Measurements from ENCODE around the gene SCNN1B. TPM values are rescaled to one million over a fixed set of nuclear protein-coding genes. Genes with fewer than 3 reads are reported as not detected.
"Not testable (repeated sequence)": the region's sequence is repeated elsewhere in the genome, so short reads cannot be mapped to it uniquely, and the experiment has no call there.

SCNN1B gene
- total RNA-seq, 1 experiment from 2014 or later = 1.5 TPM

DNA sequence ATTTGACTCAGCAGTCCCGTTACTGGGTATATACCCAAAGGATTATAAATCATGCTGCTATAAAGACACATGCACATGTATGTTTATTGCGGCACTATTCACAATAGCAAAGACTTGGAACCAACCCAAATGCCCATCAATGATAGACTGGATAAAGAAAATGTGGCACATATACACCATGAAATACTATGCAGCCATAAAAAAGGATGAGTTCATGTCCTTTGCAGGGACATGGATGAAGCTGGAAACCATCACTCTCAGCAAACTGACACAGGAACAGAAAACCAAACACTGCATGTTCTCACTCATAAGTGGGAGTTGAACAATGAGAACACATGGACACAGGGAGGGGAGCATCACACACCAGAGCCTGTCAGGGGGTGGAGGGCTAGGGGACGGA lies 2.3 kb upstream of the SCNN1B start:
- DNase-seq; H3K36me3 ChIP-seq (replicated peaks; ENCODE audit: control insufficient read depth, insufficient read depth, low read length); H3K4me3 ChIP-seq (ENCODE audit: insufficient read depth, low read depth, low read length): not testable (repeated sequence)
- peaks cover 30% of the 10 kb centered on the region for H3K27me3 ChIP-seq (ENCODE audit: control insufficient read depth, insufficient read depth, low read length)

DNA sequence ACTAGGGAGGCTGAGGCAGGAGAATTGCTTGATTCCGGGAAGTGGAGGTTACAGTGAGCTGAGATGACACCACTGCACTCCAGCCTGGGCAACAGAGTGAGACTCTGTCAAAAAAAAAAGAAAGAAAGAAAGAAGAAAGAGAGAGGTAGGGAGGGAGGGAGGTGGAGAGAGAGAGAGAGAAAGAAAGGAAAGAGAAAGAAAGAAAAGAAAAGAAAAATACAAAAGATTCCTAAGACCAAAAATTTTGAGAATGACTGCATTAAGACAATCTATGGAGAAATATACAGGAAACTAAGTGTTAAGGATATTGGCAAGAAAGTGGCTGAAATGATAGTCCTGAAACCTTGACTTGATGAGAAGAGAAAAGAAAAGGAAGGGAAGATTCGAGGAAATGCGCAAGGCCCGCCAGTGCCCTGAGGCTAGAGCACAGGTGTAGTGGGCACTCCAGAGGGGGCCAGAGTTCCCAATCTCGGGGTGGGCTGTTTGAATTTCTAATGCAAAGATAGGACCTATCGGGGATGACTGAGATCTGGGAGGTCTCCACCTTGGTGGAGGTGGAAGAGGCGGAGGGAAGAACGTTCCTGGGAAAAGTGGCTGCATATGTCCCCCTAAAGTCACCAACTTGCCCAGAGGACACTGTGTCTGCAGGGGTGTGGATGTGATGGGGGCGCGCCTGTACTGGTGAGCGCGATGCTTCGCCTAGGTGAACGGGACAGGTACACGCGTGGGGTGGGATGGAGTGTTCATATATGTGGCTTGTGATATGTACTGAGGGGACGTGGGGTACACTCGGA lies 654 bp upstream of the SCNN1B start:
- peak; percentile 62 for DNase-seq
- Histone ChIP-seq H3K4me3 (ENCODE audit: insufficient read depth, low read depth, low read length) (peak overlapping the region; percentile 64), H3K36me3 (replicated peaks; ENCODE audit: control insufficient read depth, insufficient read depth, low read length) (no peaks in the 10 kb centered on the region), H3K27me3 (ENCODE audit: control insufficient read depth, insufficient read depth, low read length) (peaks cover 30% of the 10 kb centered on the region)

DNA sequence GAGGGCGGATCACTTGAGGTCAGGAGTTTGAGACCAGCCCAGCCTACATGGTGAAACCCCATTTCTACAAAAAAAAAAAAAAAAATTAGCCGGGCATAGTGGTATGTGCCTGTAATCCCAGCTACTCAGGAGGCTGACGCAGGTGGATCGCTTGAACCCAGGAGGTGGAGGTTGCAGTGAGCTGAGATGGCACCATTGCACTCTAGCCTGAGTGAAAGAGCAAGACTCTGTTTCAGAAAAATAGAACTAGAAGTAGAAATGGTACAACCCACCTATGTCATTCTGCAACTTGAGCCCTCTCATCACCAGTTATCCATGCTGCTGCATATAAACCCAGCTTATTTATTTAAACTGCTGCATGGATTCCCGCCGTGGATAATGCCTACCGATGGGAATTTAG lies 1.6 kb downstream of the SCNN1B start:
- DNase-seq = no peak
- Histone ChIP-seq H3K4me3 (ENCODE audit: insufficient read depth, low read depth, low read length) (no peak overlapping the region), H3K27me3 (ENCODE audit: control insufficient read depth, insufficient read depth, low read length) (peaks cover 30% of the 10 kb centered on the region), H3K36me3 (replicated peaks; ENCODE audit: control insufficient read depth, insufficient read depth, low read length) (no peaks in the 10 kb centered on the region)

DNA sequence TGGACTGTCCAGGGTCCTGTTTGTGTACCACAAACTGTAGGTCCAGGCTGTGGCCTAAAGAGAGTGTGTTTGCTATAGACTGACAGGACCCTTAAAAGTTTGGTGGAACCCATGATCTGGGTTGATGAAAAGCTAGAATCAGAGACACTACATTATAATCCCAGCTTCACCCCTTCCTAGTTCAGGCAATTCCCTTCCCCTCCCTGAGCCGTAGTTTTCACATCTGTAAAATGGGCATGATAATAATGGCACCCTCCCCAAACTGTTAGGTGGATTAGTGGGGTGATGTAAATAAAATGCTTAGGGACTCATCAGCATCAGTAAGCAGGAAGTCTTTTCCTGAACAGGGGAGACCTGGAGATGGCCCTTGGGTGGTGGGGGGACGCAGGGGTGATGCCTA lies 2.5 kb downstream of the SCNN1B start:
- H3K4me3 ChIP-seq (ENCODE audit: insufficient read depth, low read depth, low read length) = no peak overlapping the region
- no peaks in the 10 kb centered on the region for H3K36me3 ChIP-seq (replicated peaks; ENCODE audit: control insufficient read depth, insufficient read depth, low read length)
- DNase-seq = no peak
- H3K27me3 ChIP-seq (ENCODE audit: control insufficient read depth, insufficient read depth, low read length) = peaks cover 30% of the 10 kb centered on the region

DNA sequence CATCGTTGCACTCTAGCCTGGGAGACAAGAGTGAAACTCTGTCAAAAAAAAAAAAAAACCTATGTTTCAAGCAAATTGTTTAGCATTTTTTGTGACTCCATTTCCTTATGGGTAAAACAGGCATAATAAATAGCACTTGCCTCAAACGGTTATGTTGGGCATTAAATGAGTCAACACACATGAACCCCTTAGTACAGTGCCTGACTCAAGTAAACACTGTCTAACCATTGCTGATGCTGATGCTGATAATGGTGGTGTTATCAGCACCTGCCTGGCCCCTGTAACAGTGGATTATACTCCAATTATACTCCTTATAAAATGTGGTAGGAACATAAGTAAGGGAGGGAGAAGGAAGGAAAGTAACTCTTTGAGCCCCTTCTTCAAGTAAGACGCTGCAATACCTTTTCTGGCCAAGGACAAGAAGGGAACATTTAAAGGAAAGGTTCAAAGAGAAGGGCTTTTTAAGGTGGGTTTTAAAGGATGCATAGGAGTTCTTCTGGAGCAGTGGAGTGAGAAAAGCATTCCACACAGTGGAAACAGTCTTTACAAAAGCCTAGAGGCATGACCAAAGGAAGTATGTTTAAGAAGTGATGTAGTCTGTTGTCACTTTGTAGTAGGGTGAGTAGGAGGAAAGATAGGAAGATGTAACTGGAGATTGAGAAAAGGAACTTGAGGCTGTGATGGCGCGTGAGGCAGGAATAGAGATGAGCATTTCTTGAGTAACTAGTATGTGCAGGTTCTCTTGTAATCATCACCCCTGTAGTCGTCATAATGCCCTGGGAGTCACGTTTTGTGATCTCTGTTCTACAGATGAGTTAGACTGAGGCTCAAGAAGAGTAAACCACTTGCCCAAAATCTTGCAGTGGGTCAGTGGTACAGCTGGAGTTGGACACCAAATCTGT lies 4.3 kb downstream of the SCNN1B start:
- Histone ChIP-seq H3K36me3 (replicated peaks; ENCODE audit: control insufficient read depth, insufficient read depth, low read length) (no peaks in the 10 kb centered on the region), H3K27me3 (ENCODE audit: control insufficient read depth, insufficient read depth, low read length) (peaks cover 21% of the 10 kb centered on the region), H3K4me3 (ENCODE audit: insufficient read depth, low read depth, low read length) (no peak overlapping the region)
- DNase-seq = no peak

DNA sequence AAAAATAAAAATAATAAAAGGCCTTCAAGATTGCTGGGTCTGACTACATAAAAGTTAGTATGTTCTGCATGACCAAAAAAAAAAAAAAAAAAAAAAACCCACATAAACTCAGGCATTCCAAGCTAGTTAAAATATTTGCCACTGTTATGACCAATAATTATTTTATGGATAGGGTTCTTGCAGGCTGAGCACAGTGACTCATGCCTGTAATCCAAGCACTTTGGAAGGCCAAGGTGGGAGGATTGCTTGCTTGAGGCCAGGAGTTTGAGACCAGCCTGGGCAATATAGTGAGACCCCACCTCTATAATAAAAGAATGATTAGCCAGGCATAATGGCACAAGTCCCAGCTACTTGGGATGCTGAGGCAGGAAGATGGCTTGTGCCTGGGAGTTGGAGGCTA lies 8.1 kb downstream of the SCNN1B start:
- Histone ChIP-seq H3K4me3 (ENCODE audit: insufficient read depth, low read depth, low read length) (no peak overlapping the region), H3K36me3 (replicated peaks; ENCODE audit: control insufficient read depth, insufficient read depth, low read length) (no peaks in the 10 kb centered on the region), H3K27me3 (ENCODE audit: control insufficient read depth, insufficient read depth, low read length) (no peaks in the 10 kb centered on the region)
- DNase-seq = no peak

DNA sequence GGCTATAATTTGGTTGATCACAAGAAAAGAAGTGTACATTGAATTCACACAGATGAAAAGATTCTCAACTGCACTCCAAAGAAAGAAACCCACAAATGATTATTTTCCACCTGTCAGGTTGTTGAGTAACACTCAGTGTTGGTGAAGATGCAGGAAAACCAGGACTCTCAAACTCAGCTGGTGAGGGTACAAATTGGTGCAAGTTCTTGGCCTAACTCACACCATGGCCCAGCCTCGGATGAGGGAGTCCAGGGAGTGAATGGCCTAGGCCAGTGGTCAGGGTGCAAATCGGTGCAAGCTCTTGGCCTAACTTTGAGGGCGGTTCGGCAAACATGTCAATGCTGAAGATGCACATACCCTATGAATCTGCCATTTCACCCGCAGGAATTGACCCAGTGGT lies 8.6 kb downstream of the SCNN1B start:
- no peaks in the 10 kb centered on the region for H3K36me3 ChIP-seq (replicated peaks; ENCODE audit: control insufficient read depth, insufficient read depth, low read length)

DNA sequence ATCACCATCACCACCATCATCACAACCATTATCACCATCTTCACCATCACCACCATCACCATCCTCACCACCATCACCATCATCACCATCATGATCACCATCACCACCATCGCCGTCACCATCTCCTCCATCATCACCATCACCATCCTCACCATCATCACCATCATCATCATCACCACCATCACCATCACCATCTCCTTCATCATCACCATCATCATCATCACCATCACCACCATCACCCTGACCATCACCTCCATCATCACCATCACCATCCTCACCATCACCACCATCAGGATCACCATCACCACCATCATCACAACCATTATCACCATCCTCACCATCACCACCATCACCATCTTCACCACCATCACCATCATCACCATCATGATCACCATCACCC lies 14.1 kb downstream of the SCNN1B start:
- no peak overlapping the region for H3K4me3 ChIP-seq (ENCODE audit: insufficient read depth, low read depth, low read length)
- no peak for DNase-seq
- no peaks in the 10 kb centered on the region for H3K27me3 ChIP-seq (ENCODE audit: control insufficient read depth, insufficient read depth, low read length)
- H3K36me3 ChIP-seq (replicated peaks; ENCODE audit: control insufficient read depth, insufficient read depth, low read length) = no peaks in the 10 kb centered on the region

More for the DNA sequence above, 8.6 kb downstream of the SCNN1B start:
- Histone ChIP-seq H3K27me3 (ENCODE audit: control insufficient read depth, insufficient read depth, low read length) (no peaks in the 10 kb centered on the region), H3K4me3 (ENCODE audit: insufficient read depth, low read depth, low read length) (no peak overlapping the region)
- DNase-seq = no peak

DNA sequence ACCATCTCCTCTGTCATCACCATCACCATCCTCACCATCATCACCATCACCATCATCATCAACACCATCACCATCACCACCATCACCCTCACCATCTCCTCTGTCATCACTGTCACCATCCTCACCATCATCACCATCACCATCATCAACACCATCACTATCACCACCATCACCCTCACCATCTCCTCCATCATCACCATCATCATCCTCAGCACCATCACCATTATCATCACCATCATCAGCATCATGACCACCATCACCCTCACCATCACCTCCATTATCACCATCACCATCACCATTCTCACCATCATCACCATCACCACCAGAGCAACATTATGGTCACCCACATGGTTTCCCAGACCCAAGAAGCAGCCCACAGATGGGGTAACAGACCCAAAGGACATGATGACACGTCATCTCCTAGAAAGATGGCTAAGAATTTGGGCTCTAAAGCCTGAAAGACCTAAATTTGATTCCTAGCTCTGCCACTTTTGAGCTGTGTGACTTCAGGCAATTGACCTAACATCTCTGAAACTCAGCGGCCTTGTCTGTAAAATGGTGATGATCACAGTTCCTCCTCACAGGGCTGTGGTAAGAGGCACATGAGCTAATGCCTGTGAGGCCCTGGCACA lies 14.6 kb downstream of the SCNN1B start:
- Histone ChIP-seq H3K27me3 (ENCODE audit: control insufficient read depth, insufficient read depth, low read length) (no peaks in the 10 kb centered on the region), H3K4me3 (ENCODE audit: insufficient read depth, low read depth, low read length) (no peak overlapping the region), H3K36me3 (replicated peaks; ENCODE audit: control insufficient read depth, insufficient read depth, low read length) (no peaks in the 10 kb centered on the region)
- no peak for DNase-seq

DNA sequence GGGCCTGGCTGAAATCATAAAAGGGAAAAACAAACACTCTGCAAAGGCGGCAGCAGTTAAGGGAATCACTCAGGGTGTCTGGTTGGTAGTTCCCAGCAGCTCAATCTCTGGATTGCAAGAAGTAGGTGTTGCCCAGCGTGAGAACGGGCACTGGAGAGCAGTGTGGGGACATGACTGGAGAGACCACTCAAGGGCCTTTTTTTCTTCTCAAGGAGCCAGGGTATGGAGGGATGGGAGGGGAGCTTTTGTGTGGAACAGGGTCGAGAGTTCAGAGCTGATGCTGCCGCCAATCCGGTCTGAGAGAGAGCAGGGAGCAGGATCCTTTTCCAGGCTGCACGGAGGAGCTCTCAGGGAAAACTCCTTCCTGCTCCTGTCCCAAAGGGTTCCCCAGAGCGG lies 15.2 kb downstream of the SCNN1B start:
- DNase-seq = no peak
- Histone ChIP-seq H3K36me3 (replicated peaks; ENCODE audit: control insufficient read depth, insufficient read depth, low read length) (no peaks in the 10 kb centered on the region), H3K4me3 (ENCODE audit: insufficient read depth, low read depth, low read length) (no peak overlapping the region), H3K27me3 (ENCODE audit: control insufficient read depth, insufficient read depth, low read length) (no peaks in the 10 kb centered on the region)

DNA sequence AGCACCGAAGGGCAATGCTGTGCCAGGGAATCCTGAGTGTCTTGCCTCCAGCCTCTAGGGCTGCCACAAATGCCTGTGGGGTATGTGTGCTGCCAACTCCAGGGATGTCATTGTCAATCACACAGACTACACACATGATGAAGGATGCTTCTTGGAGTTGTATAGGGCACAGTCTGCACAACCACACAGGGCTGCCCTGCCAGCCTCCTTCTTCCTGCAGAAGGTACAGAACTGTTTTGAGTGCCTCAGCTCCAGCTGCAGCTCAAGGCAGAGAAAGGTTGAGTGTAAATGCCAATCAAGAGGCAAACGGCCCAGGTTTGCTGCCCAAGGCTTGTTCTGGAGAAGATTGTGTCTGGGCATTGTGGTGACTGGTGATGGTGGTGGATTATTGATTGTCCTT lies 15.6 kb downstream of the SCNN1B start:
- no peaks in the 10 kb centered on the region for H3K36me3 ChIP-seq (replicated peaks; ENCODE audit: control insufficient read depth, insufficient read depth, low read length)
- H3K27me3 ChIP-seq (ENCODE audit: control insufficient read depth, insufficient read depth, low read length) = no peaks in the 10 kb centered on the region
- H3K4me3 ChIP-seq (ENCODE audit: insufficient read depth, low read depth, low read length) = no peak overlapping the region
- DNase-seq = no peak

DNA sequence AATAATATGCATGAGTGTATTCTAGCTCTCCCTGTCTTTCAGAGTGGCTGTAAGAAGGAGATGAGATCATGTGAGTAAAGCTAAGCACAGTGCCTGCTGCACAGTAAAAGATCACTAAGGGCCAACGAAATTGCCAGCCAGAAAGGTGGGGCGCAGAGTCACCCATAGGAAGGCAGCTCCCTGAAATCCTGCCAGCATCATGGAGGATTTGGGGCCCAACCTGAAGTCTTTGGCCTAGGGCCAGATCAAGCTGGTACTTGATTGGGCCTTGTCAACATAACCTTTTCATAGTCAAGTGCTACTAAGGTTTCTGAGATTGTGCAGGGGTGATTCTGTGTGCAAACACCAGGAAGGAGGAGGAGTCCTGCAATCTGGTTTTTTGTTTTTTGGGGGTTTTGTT lies 16.5 kb downstream of the SCNN1B start:
- Histone ChIP-seq H3K4me3 (ENCODE audit: insufficient read depth, low read depth, low read length) (no peak overlapping the region), H3K27me3 (ENCODE audit: control insufficient read depth, insufficient read depth, low read length) (no peaks in the 10 kb centered on the region), H3K36me3 (replicated peaks; ENCODE audit: control insufficient read depth, insufficient read depth, low read length) (no peaks in the 10 kb centered on the region)
- DNase-seq = no peak

DNA sequence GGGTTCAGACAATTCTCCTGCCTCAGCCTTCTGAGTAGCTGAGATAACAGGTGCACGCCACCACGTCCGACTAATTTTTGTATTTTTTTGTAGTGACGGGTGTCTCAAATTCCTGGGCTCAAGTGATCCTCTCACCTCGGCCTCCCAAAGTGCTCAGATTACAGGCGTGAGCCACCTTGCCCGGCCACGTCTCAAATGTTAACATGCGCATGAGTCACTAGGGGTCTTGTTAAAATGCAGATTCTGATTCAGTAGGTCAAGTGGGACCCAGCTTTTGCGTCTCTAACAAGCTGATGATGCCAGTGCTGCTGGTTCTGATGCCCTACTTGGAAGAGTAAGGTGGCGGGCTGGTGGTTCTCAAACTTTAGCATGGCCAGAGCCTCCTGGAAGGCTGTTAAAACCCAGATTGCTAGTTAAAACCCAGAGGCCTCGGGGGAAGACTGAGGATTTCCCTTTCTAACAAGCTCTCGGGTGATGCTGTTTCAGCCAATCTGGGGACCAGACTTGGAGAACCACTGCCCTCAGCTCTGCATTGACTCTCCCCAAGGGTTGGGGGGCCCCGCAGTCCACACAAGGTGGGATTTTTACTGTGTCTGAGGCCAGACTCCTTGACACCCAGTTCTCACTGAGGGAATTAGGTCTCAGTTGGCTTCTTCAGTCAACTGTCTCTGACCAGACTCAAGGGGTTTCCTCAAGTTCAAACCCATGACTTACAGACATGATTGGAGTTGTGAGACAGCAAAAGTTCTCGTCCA lies 17.9 kb downstream of the SCNN1B start:
- no peaks in the 10 kb centered on the region for H3K36me3 ChIP-seq (replicated peaks; ENCODE audit: control insufficient read depth, insufficient read depth, low read length)
- no peak overlapping the region for H3K4me3 ChIP-seq (ENCODE audit: insufficient read depth, low read depth, low read length)
- no peak for DNase-seq
- H3K27me3 ChIP-seq (ENCODE audit: control insufficient read depth, insufficient read depth, low read length) = no peaks in the 10 kb centered on the region

DNA sequence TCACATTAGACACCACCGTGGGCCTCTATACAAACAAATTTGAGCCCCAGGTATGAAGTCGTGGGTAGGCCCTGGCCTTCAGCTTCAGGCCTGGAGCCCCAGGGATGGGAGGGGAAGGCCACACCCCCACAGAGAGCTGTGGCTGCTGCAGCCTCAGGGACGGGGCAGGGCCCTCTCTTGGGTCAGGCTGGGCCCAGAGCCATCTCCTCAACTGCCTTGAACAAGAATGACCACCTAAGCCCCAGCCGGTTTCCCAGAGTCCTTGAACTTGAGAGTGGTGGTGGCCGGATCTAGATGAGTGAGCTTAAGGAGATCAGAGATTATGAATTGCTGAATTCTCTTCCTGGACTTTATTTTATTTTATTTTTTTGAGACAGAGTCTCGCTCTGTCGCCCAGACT lies 18.6 kb downstream of the SCNN1B start:
- H3K27me3 ChIP-seq (ENCODE audit: control insufficient read depth, insufficient read depth, low read length) = no peaks in the 10 kb centered on the region
- no peak overlapping the region for H3K4me3 ChIP-seq (ENCODE audit: insufficient read depth, low read depth, low read length)
- no peaks in the 10 kb centered on the region for H3K36me3 ChIP-seq (replicated peaks; ENCODE audit: control insufficient read depth, insufficient read depth, low read length)
- DNase-seq = no peak

Measured in H7 (cell line).